GM21529 (cell line): ENCODE measurements around the gene PARD3.
"Not testable (repeated sequence)": the region's sequence is repeated elsewhere in the genome, so short reads cannot be mapped to it uniquely, and the experiment has no call there.

Experiments
- ATAC-seq: cut with Tn5 transposase; IDR thresholded peaks from one replicate; pipeline ENCODE4 v1.9.1; 2021; ENCODE audit not compliant: unreplicated experiment

Gene PARD3

GRCh38 chr10:34438741-34439140 lies 376.4 kb downstream of the PARD3 start:
- ATAC-seq, result no peak

GRCh38 chr10:34437906-34438305 lies 377.2 kb downstream of the PARD3 start:
- ATAC-seq, result no peak

DNA sequence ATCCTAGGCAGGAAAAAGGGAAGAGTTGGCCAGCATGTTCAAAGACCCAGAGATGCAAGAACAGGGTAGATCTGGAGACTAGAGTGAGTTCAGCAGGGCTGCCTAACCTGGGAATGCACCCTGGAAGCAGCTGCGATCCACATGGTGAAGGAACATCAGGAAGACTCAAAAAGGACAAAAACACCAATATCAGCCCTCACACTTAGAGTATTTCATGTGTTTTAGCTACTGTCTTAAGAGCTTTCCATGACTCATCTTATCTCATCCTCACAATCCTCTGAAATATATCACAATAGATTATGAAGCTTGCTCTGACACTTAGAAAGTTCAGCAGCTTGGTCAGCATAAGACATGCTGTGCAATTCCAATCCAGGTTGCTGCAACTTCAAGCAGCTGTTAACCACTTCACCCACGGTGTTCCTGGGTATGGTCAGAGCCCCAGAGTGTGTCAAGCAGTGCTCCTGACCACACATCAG lies 380.9 kb downstream of the PARD3 start:
- no peak for ATAC-seq

- ATAC-seq, result no peak
These were observed 381.6 kb downstream of the PARD3 start for GRCh38 chr10:34433241-34434076.

GRCh38 chr10:34432589-34432988 lies 382.5 kb downstream of the PARD3 start:
- no peak for ATAC-seq

DNA sequence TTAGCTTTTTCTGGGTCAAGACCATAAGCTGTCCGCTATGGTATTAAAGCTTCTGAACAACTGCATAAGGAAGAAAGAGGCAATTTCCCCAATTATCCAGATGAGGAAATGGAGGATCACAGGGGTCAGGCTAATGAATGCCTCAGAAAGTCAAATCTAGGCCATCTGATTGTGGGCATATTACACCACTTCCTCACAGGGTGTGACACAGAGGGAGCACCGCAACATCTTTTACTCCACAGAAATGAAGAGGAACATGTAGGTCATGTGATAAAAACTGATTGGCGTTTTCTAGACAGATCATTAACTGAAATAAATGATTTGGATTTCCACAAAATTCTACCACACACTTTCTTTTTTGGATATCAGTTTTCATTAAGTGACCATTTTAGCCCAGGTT lies 384.4 kb downstream of the PARD3 start:
- no peak for ATAC-seq

DNA sequence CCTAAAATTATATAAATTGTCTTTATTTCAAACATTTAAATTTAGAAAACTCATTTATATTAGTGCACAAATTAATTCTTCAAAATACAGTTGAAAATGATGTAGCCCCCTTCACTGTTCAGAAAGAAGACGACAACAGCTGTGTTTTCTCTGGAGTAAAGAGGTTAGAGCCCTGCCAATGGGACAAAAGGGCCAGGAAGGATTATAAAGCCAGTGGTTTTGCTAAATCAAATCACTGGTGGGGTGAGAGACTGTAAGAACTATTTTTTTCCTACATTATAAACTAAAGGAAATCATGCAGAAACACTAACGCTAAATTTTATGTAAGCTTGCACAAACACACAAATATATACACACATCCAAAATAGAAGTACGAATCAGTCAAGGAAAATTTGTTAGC lies 386.6 kb downstream of the PARD3 start:
- no peak for ATAC-seq

GRCh38 chr10:34427911-34428216 lies 387.2 kb downstream of the PARD3 start:
- no peak for ATAC-seq

GRCh38 chr10:34427158-34427910 lies 387.8 kb downstream of the PARD3 start:
- ATAC-seq, result not testable (repeated sequence)

DNA sequence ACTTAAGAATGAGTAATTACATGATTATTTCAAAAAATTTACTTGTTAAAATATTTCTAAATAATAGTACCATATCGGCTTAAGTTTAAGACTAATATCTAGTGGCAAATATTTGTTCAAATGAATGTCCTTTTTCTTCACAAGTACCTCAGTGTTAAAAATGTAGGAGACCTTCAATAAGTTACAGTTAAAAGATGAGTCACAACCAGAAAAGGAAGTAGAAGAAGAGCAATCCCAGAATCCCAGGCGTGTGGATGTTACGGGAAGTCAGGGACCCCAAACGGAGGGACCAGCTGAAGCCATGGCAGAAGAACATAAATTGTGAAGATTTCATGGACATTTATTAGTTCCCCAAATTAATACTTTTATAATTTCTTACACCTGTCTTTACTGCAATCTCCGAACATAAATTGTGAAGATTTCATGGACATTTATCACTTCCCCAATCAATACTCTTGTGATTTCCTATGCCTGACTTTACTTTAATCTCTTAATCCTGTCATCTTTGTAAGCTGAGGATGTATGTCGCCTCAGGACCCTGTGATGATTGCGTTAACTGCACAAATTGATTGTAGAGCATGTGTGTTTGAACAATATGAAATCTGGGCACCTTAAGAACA lies 388.4 kb downstream of the PARD3 start:
- ATAC-seq, result not testable (repeated sequence)

GRCh38 chr10:34426041-34426440 lies 389.1 kb downstream of the PARD3 start:
- no peak for ATAC-seq

GRCh38 chr10:34423673-34424625 lies 391.1 kb downstream of the PARD3 start:
- no peak for ATAC-seq

- no peak for ATAC-seq
These were observed 394.3 kb downstream of the PARD3 start for GRCh38 chr10:34420795-34421194.

DNA sequence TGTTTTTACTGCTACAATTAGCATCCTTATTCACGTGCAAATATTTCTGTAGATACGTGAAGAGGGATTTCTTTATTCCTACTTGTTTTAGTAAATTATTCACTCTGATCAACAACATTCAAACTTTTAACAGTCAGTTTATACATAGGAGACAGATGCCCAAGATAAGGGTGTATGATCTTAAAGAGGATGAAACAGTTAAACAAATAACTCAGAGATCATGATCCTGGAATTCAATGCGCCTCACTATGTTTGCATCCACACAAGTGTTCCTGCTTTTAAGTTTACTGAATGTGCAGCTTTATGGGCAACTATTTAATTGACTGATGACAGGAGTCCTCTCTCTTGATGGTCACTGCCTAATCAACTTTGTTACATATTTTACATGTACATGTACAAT lies 394.8 kb downstream of the PARD3 start:
- ATAC-seq, result no peak

DNA sequence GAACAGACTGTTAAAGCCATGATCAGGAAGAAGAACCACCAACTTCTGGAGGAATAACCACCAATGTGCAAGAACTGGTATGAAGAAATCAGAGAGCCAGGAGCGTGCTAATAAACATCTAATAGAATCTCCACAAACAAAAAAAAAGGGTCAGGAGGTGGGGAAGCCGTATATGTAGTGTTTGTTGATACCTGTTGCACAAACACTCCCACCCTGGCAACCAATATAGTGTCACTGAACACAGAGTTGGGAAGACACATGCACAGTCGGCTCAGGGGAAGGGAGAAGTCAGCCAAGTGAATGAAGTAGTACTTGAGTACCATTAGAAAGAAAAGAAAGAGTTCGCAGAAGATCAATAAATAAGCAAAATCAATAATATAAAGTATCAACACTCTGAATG lies 400.1 kb downstream of the PARD3 start:
- no peak for ATAC-seq

- ATAC-seq, result no peak
These were observed 401.1 kb downstream of the PARD3 start for GRCh38 chr10:34413756-34414587.

DNA sequence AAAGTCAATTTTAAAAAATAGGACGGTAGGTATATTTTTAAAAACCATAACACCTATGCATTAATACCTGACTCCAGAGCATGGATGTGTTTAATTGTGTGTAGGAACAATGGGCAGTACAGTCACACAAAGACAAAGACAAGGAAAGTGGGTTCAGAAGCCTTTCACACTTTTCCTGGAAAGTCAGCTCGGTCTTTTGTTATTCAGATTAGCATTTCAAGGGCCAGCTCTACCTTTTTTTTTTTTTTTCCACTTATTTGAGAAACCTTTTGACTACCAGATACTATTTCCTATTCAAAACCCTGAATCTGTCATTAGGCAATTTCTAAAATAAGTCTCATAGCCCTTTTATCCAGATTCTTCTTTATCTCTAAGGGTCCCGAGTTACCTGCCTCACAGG lies 401.9 kb downstream of the PARD3 start:
- no peak for ATAC-seq

DNA sequence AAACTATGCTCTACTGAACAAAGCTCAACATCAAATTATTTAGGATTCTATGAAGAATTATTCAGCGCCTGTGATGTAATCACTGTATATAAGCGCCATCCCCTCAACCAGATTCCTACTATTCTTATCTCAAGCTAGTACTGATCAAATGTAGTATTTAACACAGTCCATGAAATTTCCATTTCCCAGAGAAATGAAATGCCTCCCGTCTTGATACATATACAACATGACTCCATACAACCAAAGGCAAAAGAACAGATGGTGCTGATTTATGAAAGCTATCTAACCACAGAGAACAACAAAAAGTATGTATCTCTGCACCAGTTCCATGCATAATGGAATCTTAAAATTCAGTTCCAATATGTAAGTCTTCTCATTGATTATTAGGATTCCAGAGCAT lies 406.1 kb downstream of the PARD3 start:
- ATAC-seq, result no peak

GRCh38 chr10:34408381-34408780 lies 406.7 kb downstream of the PARD3 start:
- ATAC-seq, result no peak

DNA sequence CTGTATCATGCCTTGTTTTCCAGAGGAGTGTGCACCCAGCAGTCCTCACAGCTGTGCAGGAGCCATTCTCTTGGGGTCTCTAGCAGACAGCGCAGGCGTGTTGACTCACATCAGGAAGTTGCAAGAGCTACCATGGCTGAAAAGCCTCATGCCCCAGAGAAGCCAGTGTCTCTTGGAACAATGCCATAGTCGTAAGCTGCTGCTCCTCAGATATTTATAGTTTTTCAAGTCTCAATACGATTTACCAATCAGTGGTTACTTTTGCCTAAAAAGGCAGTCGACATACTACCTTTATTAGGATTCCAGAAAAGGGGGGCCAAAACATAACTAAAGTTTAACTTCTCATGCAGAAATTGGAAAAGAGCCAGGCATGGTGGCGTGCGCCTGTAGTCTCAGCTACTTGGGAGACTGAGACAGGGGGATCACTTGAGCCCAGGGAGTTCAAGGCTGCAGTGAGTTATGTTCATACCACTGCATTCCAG lies 407.7 kb downstream of the PARD3 start:
- ATAC-seq, result no peak
